Heart right ventricle (tissue), 16 donors: ENCODE data around the gene KCTD2. TPM values are rescaled to one million over a fixed set of nuclear protein-coding genes. Genes with fewer than 3 reads are reported as not detected.
"Not testable (repeated sequence)": the region's sequence is repeated elsewhere in the genome, so short reads cannot be mapped to it uniquely, and the experiment has no call there.

Experiments
- ATAC-seq, 8 donors: fragments of 200-7000 bp; cut with Tn5 transposase; one replicate each; pipeline ENCODE4 v1.9.1; 2020; ENCODE audit warnings: mild to moderate bottlenecking in 8 of 8, moderate library complexity in 8 of 8, moderate number of reproducible peaks in 1 of 8
- DNase-seq, 2 donors: peaks; one replicate each; pipeline ENCODE4 v3.0.0-alpha.2; 2020
- H3K27ac ChIP-seq, 10 donors: fragments of 200-600 bp; sonication (generic) in 2 of 10; one replicate each; pipeline versions ENCODE4 v1.5.0 to v1.8.0; 2020 to 2022; ENCODE audit warnings: mild to moderate bottlenecking in 3 of 10
- H3K27me3 ChIP-seq, 7 donors: fragments of 200-600 bp; one replicate each; pipeline ENCODE4 v1.8.0; 2021 to 2022; ENCODE audit warnings: mild to moderate bottlenecking in 2 of 7
- H3K36me3 ChIP-seq, 9 donors: fragments of 200-600 bp; sonication (generic) in 1 of 9; one replicate each; pipeline versions ENCODE4 v1.5.0 to v1.8.0; 2020 to 2022; ENCODE audit warnings: mild to moderate bottlenecking in 2 of 9
- H3K4me1 ChIP-seq, 9 donors: fragments of 200-600 bp; sonication (generic) in 1 of 9; one replicate each; pipeline versions ENCODE4 v1.5.0 to v1.8.0; 2020 to 2022; ENCODE audit warnings: mild to moderate bottlenecking in 4 of 9
- H3K4me3 ChIP-seq, 10 donors: fragments of 200-600 bp; sonication (generic) in 2 of 10; one replicate each; pipeline versions ENCODE4 v1.5.0 to v1.8.0; 2020 to 2022; ENCODE audit warnings: mild to moderate bottlenecking in 7 of 10, moderate library complexity in 2 of 10
- H3K9me3 ChIP-seq, 11 donors: fragments of 200-600 bp in 10 of 11; sonication (generic) in 2 of 11; one replicate each; pipeline versions ENCODE4 v1.5.0 to v1.8.0; 2013 to 2022; ENCODE audit warnings: mild to moderate bottlenecking in 2 of 11, control low read depth in 1 of 11, moderate library complexity in 1 of 11
- WGBS, 2 donors: extraction: QIAGEN DNeasy Blood & Tissue Kit; methylation state at CpG; one replicate each; pipeline ENCODE4 v1.1.7; 2013; ENCODE audit warnings: inconsistent platforms in 1 of 2; 5-methylcytosine and 5-hydroxymethylcytosine counted together
- intact Hi-C, 10 donors: fragments of 100-400 bp; cut with DNase I; formaldehyde crosslinking; loops; one replicate each; pipeline versions ENCODE4 v1.11.1 to v1.14.2; 2022
- polyA plus RNA-seq, 2 donors: library from polyadenylated mRNA; stranded (reverse); fragments of 200-250 nt; gene quantifications; one replicate each; pipeline ENCODE4 v1.2.3, GENCODE V29; 2013
- total RNA-seq, 10 donors: library from RNA; stranded (reverse); fragmentation: NEBNext Ultra II Directional in 3 of 10; extraction: Animal tissue kit (Norgen Biotek cat#: 25700) in 3 of 10; gene quantifications; one replicate each; pipeline versions ENCODE4 v1.2.1 to v1.2.4, GENCODE V29; 2021 to 2023
- TF ChIP-seq, protein P1 (sequence below), 9 donors: fragments of 200-600 bp; sonication (generic) in 2 of 9; IDR thresholded peaks; one replicate each; pipeline versions ENCODE4 v1.5.0 to v1.8.0; 2021 to 2022; ENCODE audit warnings: antibody characterized with exemption in 9 of 9, mild to moderate bottlenecking in 5 of 9, moderate library complexity in 1 of 9
- donor health status: Arrhythmogenic right ventricular cardiomyopathy.
- donor health status: ischemic (EF 13 %, LVEDD 7.1; RV severe dilation, severe dysfunction).
- donor health status: healthy with polysubstance abuse.
- donor health status: DM: no; HTN: yes; CAD: no.
- donor health status: DM: no; HTN: no; CAD: no.
- donor health status: ischemic (EF 25% LVEDD 6.9; RV normal size, moderate dysfunction).
- donor health status: ischemic (EF 25% LVEDD 5.7; RV mildly dilated, moderate dysfunction).
- donor health status: healthy.
- donor health status: DM: yes; HTN: yes; CAD: no.
- donor health status: Ischemic cardiomyopathy.
- donor health status: ischemic (EF 35%, LVEDD 5.7; RV mildly dilated, moderate dysfunction).
- donor health status: nonischemic (EF 11% LVEDD 7.7; RV severe dilation, severe dysfunction).
- donor health status: DM: yes; HTN: yes; CAD: no.
- donor health status: PGD.
- donor health status: ischemic (EF 29% LVEDD 5.4; RV normal size, mild dysfunction).
- donor health status: nonischemic (EF 23%, LVEDD 6.1; RV moderate dilation, normal function).

KCTD2 gene
- total and polyA plus RNA-seq, 12 donors = 11.8 to 41.1 (median 29.3) TPM

DNA sequence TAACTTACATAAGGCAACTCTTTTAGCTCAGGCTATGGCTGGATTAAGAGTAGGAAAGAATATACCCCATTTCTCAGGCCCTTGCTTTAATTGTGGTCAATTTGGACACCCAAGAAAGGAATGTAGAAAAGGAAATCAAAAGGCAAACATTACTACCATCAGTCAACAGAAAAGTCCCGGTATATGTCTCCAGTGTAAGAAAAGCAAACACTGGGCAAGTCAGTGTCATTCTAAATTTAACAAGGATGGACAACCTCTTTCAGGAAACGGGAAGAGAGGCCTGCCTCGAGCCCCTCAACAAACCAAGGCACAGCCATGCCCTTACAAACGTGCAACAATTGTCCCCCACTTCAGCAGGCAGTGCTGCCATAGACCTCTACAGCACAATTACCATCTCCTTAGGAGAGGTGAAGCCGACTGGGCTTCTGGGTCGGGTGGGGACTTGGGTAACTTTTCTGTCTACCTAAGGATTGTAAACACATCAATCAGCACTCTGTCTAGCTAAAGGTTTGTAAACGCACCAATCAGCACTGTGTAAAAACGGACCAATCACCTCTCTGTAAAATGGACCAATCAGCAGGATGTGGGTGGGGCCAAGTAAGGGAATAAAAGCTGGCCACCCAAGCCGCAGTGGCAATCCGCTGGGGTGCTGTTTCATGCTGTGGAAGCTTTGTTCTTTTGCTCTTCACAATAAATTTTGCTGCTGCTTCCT lies 22.2 kb upstream of the KCTD2 start:
- Histone ChIP-seq H3K4me3 (no peak overlapping the region), H3K27ac (no peak overlapping the region), H3K9me3 (peaks cover 0 to 2% (median 0%) of the 10 kb centered on the region in 11 donors), H3K4me1 (peaks cover 0 to 5% (median 0%) of the 10 kb centered on the region in 9 donors), H3K27me3 (no peaks in the 10 kb centered on the region), H3K36me3 (peaks cover 0 to 35% (median 20%) of the 10 kb centered on the region in 9 donors)
- TF ChIP-seq, protein P1, sequence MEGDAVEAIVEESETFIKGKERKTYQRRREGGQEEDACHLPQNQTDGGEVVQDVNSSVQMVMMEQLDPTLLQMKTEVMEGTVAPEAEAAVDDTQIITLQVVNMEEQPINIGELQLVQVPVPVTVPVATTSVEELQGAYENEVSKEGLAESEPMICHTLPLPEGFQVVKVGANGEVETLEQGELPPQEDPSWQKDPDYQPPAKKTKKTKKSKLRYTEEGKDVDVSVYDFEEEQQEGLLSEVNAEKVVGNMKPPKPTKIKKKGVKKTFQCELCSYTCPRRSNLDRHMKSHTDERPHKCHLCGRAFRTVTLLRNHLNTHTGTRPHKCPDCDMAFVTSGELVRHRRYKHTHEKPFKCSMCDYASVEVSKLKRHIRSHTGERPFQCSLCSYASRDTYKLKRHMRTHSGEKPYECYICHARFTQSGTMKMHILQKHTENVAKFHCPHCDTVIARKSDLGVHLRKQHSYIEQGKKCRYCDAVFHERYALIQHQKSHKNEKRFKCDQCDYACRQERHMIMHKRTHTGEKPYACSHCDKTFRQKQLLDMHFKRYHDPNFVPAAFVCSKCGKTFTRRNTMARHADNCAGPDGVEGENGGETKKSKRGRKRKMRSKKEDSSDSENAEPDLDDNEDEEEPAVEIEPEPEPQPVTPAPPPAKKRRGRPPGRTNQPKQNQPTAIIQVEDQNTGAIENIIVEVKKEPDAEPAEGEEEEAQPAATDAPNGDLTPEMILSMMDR (IDR thresholded peaks at IDR 0.05) = no peak
- no peak for DNase-seq
- WGBS, 2 donors = 92 to 94% methylated on average over 10 of the region's 10 CpGs
- intact Hi-C loops = no loop called here
- no peak for ATAC-seq

DNA sequence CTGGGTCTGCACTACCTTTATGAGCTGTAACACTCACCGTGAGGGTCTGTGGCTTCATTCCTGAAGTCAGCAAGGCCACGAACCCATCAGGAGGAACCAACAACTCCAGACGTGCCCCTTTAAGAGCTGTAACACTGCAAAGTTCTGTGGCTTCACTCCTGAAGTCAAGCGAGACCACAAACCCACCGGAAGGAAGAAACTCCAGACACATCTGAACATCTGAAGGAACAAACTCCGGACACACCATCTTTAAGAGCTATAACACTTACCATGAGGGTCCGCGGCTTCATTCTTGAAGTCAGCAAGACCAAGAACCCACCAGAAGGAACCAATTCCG lies 21.7 kb upstream of the KCTD2 start:
- H3K4me1 ChIP-seq, H3K27ac ChIP-seq, H3K9me3 ChIP-seq, DNase-seq, ATAC-seq, intact Hi-C loops, H3K27me3 ChIP-seq, H3K4me3 ChIP-seq: not testable (repeated sequence)
- peaks cover 0 to 29% (median 16%) of the 10 kb centered on the region in 9 donors for H3K36me3 ChIP-seq
- 83 to 91% methylated on average over 9 of the region's 9 CpGs for WGBS, 2 donors

DNA sequence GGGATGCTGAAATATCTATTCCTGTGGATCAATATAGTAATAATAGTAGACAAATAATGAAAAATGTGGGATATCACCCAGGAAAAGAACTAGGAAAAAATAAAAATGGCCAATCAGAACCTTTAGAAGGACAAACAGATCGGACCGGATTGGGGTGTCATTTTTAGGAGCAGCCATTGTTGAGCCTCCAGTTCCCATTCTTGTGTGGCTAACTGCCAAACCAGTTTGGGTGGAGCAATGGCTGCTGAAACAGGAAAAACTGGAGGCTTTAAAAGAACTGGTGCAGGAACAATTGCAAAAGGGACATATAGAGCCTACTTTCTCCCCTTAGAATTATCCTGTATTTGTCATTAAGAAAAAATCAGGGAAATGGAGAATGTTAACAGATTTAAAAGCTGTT lies 20.4 kb upstream of the KCTD2 start:
- peaks cover 0 to 16% (median 3%) of the 10 kb centered on the region in 9 donors for H3K36me3 ChIP-seq
- DNase-seq = peak in 1 of 2 donors; percentile 17
- H3K4me1 ChIP-seq, intact Hi-C loops, H3K27me3 ChIP-seq, H3K27ac ChIP-seq, ATAC-seq, H3K4me3 ChIP-seq: not testable (repeated sequence)
- 61 to 76% methylated on average over 2 of the region's 2 CpGs for WGBS, 2 donors
- peaks cover 0 to 13% (median 0%) of the 10 kb centered on the region in 11 donors for H3K9me3 ChIP-seq

DNA sequence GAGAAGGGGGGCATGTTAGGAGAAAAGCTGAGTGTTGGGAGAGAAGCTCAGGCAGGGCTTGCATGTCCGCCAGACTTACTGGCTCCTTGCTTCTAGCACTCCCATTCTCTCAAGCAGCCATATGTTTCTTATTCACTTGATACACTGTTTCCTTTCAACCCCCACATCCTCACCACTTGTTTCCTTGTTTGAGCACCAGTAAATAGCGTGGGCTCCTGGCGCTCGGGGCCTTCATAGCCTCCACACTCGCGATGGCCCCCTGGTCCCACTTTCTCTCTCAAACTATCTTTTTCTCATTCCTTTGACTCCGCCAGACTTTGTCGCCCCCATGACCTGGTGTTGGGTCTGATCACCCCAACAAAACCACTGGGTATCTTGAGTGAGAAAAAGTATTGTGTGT lies 16.9 kb upstream of the KCTD2 start:
- H3K9me3 ChIP-seq = peaks cover 0 to 13% (median 0%) of the 10 kb centered on the region in 11 donors
- H3K4me1 ChIP-seq = peaks cover 0 to 37% (median 25%) of the 10 kb centered on the region in 9 donors
- H3K27me3 ChIP-seq = no peaks in the 10 kb centered on the region
- WGBS, 2 donors = 74 to 95% methylated on average over 8 of the region's 8 CpGs
- intact Hi-C loops = loop anchor here in 3 of 10 donors (5.0 to 10.0 kb wide), 3 partner anchors 45 to 68 kb away; partner anchors contain the start of gene CDR2L (in 1 of the 3)
- no peak for DNase-seq
- no peak overlapping the region for H3K4me3 ChIP-seq
- no peak for ATAC-seq
- TF ChIP-seq, protein P1 (IDR thresholded peaks at IDR 0.05) = no peak
- H3K27ac ChIP-seq = no peak overlapping the region
- H3K36me3 ChIP-seq = no peaks in the 10 kb centered on the region

DNA sequence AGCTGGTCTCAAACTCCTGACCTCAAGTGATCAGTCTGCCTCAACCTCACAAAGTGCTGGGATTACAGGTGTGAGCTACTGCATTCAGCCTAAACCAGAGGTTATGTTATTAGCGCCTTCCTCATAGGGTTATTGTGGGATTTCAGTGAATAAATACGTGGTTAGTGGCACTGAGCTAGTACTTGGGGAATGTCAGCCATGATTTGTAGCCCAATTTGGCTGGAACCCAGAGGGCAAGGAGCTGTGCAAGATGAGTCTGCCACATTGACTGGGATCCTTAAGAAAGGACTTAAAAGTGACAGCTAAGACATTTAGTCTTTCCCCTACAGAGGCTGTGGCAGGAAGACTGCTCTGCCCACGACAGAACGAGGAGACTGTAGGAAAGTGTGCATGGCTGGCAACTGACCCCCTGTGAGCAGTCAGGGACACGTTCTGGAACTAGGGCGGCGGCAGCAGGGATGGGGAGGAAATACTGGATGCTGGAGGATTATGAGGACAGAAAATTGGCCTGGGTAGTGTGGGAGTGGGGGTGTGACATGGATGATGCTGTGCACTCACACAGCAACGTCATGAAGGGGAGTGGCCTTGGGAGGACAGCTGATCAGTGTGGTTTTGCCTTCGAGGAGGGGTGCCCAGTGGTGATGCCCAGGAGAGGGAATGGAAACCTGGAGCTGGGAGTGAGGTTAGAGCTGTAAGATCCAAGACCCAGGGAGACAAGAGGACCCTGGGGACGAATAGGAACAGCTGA lies 14.9 kb upstream of the KCTD2 start:
- ATAC-seq (peak in 5 of 8 donors; percentile 22 to 32 (median 28)), DNase-seq (peak; percentile 38 to 84)
- no peaks in the 10 kb centered on the region for H3K27me3 ChIP-seq
- H3K27ac ChIP-seq = peak overlapping the region in 9 of 10 donors; percentile 21 to 90 (median 52)
- peaks cover 0 to 13% (median 0%) of the 10 kb centered on the region in 11 donors for H3K9me3 ChIP-seq
- H3K4me3 ChIP-seq = peak overlapping the region in 9 of 10 donors; percentile 14 to 72 (median 66)
- H3K4me1 ChIP-seq = peaks cover 0 to 52% (median 43%) of the 10 kb centered on the region in 9 donors
- H3K36me3 ChIP-seq = no peaks in the 10 kb centered on the region
- TF ChIP-seq, protein P1 (IDR thresholded peaks at IDR 0.05) = no peak
- 22% methylated on average over 10 of the region's 10 CpGs for WGBS, 2 donors
- intact Hi-C loops = loop anchor here in 4 of 10 donors (2.0 to 10.0 kb wide), 4 partner anchors 43 to 70 kb away; partner anchors contain the start of gene CDR2L (in 1 of the 4)
